ENCODE measurements around the gene EEF1G.
"Not testable (repeated sequence)": the region's sequence is repeated elsewhere in the genome, so short reads cannot be mapped to it uniquely, and the experiment has no call there.

Gene EEF1G

GRCh38 chr11:62554387-62555167 is 19.1 kb downstream of the EEF1G start:
- DNase-seq (ENCODE audit: low read depth): peak; percentile 25

GRCh38 chr11:62553839-62554361 is 19.8 kb downstream of the EEF1G start:
- peak; percentile 94 for DNase-seq (ENCODE audit: low read depth)

- DNase-seq (ENCODE audit: low read depth): peak; percentile 98
These were observed 20.4 kb downstream of the EEF1G start for GRCh38 chr11:62553080-62553838.

- DNase-seq (ENCODE audit: low read depth): peak; percentile 55
These were observed 21.1 kb downstream of the EEF1G start for GRCh38 chr11:62552485-62553079.

- not testable (repeated sequence) for DNase-seq (ENCODE audit: low read depth)
These were observed 23.2 kb downstream of the EEF1G start for GRCh38 chr11:62550478-62550877.

- peak; percentile 13 for DNase-seq (ENCODE audit: low read depth)
These were observed 25.0 kb downstream of the EEF1G start for GRCh38 chr11:62548545-62549335.

GRCh38 chr11:62547691-62548281 is 25.9 kb downstream of the EEF1G start:
- peak; percentile 15 for DNase-seq (ENCODE audit: low read depth)

- DNase-seq (ENCODE audit: low read depth): peak; percentile 65
These were observed 26.6 kb downstream of the EEF1G start for GRCh38 chr11:62546929-62547625.

- peak; percentile 74 for DNase-seq (ENCODE audit: low read depth)
These were observed 27.3 kb downstream of the EEF1G start, which contains the start of gene AHNAK for GRCh38 chr11:62546244-62546928. Gene AHNAK (minus strand): TSS chr11:62546806. CDS start chr11:62536098, 10,708 bp downstream.

GRCh38 chr11:62545437-62546243 is 28.1 kb downstream of the EEF1G start:
- peak; percentile 94 for DNase-seq (ENCODE audit: low read depth)

- peak; percentile 31 for DNase-seq (ENCODE audit: low read depth)
These were observed 28.9 kb downstream of the EEF1G start for GRCh38 chr11:62544581-62545436.

GRCh38 chr11:62543680-62544444 is 29.8 kb downstream of the EEF1G start:
- peak; percentile 36 for DNase-seq (ENCODE audit: low read depth)

GRCh38 chr11:62542750-62543567 is 30.7 kb downstream of the EEF1G start:
- peak; percentile 91 for DNase-seq (ENCODE audit: low read depth)

- no peak for DNase-seq (ENCODE audit: low read depth)
These were observed 31.5 kb downstream of the EEF1G start for GRCh38 chr11:62542111-62542745.

GRCh38 chr11:62540804-62541701 is 32.6 kb downstream of the EEF1G start:
- DNase-seq (ENCODE audit: low read depth): peak; percentile 54
